Measurements from ENCODE around the gene CREBBP.

- TF ChIP-seq CTCF (IDR thresholded peaks at IDR 0.05; ENCODE audit: low read length) (no peak), EZH2 (IDR thresholded peaks at IDR 0.05; ENCODE audit: borderline replicate concordance, low read length) (no peak)
Observed at GRCh38 chr16:3879887-3880564, 487 bp downstream of the CREBBP start.
